Measurements from ENCODE around the gene JAZF1. TPM values are rescaled to one million over a fixed set of nuclear protein-coding genes. Genes with fewer than 3 reads are reported as not detected.
A peak's percentile ranks its signal among the peaks of the same experiment; 100 is the strongest.

The JAZF1 gene
- total RNA-seq, 4 donors from 2014 or later: 27.8 to 36.5 (median 30.5) TPM

DNA sequence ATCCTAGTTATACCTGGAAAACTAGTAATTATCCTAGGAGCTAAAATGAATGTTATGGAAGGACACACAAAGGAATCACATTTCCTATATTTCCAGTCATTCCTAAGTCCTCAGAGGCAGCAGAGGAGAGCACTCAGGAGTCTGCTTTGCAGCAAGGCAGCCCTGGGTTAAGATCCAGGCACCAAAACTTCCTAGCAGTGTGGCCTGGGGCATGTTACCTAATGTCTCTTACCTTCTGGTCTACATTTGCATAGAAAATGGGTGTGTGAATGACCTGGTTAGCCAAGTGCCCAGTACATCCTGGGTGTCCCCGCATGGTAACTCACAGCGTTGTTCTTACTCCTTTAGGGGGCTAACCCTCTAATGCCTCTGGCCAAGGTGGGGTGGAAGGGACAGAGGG is 304.8 kb downstream of the JAZF1 start:
- ATAC-seq: no peak
- 85 to 100% methylated on average over 2 of the region's 2 CpGs for WGBS, 2 donors (ENCODE audit: low coverage in 1 of 2)

DNA sequence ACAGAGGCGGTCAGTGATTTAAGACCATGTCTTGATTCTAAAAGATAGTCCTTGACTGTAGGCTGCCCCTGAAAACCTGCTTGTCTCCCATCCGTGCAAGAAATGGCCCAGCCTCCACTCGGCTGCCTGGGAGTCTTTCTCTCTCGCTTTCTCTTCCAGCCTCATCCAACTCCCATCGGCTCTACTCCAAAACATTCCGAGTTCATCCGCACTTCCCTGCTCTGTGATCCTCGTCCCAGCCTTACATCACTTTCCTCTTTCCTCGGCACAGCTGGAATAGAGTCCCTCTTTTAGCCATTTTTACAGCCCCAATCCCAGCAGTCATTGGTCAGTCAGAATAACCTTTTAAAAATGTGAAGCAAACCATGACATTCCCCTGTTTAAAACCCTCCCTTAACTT is 305.5 kb downstream of the JAZF1 start:
- Histone ChIP-seq H3K27me3 (no peaks in the 10 kb centered on the region), H3K27ac (no peak overlapping the region), H3K4me3 (no peak overlapping the region), H3K9me3 (no peaks in the 10 kb centered on the region), H3K4me1 (peaks cover 0 to 29% (median 14%) of the 10 kb centered on the region in 3 donors), H3K36me3 (no peaks in the 10 kb centered on the region)
- ATAC-seq: no peak
- WGBS, 2 donors (ENCODE audit: low coverage in 1 of 2): 88 to 91% methylated on average over 9 of the region's 9 CpGs
- TF ChIP-seq, protein P1, sequence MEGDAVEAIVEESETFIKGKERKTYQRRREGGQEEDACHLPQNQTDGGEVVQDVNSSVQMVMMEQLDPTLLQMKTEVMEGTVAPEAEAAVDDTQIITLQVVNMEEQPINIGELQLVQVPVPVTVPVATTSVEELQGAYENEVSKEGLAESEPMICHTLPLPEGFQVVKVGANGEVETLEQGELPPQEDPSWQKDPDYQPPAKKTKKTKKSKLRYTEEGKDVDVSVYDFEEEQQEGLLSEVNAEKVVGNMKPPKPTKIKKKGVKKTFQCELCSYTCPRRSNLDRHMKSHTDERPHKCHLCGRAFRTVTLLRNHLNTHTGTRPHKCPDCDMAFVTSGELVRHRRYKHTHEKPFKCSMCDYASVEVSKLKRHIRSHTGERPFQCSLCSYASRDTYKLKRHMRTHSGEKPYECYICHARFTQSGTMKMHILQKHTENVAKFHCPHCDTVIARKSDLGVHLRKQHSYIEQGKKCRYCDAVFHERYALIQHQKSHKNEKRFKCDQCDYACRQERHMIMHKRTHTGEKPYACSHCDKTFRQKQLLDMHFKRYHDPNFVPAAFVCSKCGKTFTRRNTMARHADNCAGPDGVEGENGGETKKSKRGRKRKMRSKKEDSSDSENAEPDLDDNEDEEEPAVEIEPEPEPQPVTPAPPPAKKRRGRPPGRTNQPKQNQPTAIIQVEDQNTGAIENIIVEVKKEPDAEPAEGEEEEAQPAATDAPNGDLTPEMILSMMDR (IDR thresholded peaks at IDR 0.05): no peak
- no peak for TF ChIP-seq EP300 (IDR thresholded peaks at IDR 0.05)
- no peak for TF ChIP-seq POLR2A (IDR thresholded peaks at IDR 0.05)
- TF ChIP-seq POLR2AphosphoS5 (IDR thresholded peaks at IDR 0.05): no peak

More for the DNA sequence above, 304.8 kb downstream of the JAZF1 start:
- TF ChIP-seq, protein P1 (IDR thresholded peaks at IDR 0.05): no peak
- TF ChIP-seq POLR2A (IDR thresholded peaks at IDR 0.05): no peak
- TF ChIP-seq POLR2AphosphoS5 (IDR thresholded peaks at IDR 0.05): no peak
- TF ChIP-seq EP300 (IDR thresholded peaks at IDR 0.05): no peak
- H3K4me1 ChIP-seq: peaks cover 0 to 29% (median 14%) of the 10 kb centered on the region in 3 donors
- H3K27me3 ChIP-seq: no peaks in the 10 kb centered on the region
- no peak overlapping the region for H3K27ac ChIP-seq
- H3K36me3 ChIP-seq: no peaks in the 10 kb centered on the region
- H3K9me3 ChIP-seq: no peaks in the 10 kb centered on the region
- H3K4me3 ChIP-seq: no peak overlapping the region

DNA sequence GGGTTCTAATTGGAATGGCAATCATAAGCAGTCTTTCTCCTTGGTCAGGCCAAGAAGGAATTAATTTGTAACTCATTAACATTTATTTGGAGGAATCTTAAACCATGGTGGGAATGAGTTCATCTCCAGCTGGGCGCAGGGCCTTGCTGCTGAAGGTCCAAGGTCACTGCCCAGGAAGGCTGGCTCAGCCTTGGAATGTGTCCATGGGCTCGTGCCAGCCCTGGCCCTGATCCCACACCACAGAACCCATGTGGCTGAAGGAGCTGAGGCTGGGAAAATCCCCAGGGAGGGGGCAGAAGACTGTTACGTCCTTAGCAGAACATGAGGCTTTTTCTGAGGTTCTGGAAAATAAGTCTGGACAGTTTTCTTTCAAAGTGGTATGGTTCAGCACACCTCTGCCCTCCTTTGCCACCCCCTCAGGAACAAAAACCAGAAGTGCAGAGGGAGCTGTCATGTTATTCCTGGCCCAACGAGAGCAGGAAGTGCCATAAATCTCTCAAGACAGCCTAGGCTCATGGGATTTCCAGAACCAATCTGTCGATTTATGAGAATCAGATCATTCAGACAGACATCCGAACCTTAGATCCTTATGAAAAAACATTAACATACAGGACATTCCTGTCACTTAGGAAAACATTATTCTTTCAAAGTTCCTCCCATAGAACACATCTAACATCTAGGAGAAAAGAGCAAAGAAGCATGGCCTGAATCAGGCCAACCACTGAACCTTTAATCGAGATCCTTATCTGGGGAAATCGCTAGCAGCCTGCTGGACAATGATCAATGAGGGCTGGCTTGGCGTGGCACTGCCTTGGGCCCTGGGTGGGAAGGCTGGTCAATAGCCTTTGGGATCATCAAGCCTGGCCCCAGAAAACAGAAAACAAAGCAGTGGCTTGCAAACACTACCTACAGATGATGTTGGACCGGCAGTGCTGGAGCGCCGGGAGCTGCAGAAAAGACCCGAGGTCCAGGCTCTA is 306.3 kb downstream of the JAZF1 start:
- no peaks in the 10 kb centered on the region for H3K36me3 ChIP-seq
- TF ChIP-seq EP300 (IDR thresholded peaks at IDR 0.05): no peak
- TF ChIP-seq POLR2AphosphoS5 (IDR thresholded peaks at IDR 0.05): peak; percentile 66
- WGBS, 2 donors (ENCODE audit: low coverage in 1 of 2): 59 to 82% methylated on average over 6 of the region's 13 CpGs
- no peaks in the 10 kb centered on the region for H3K27me3 ChIP-seq
- H3K27ac ChIP-seq: no peak overlapping the region
- H3K4me3 ChIP-seq: no peak overlapping the region
- H3K9me3 ChIP-seq: no peaks in the 10 kb centered on the region
- ATAC-seq: peak; percentile 58
- peaks cover 0 to 29% (median 14%) of the 10 kb centered on the region in 3 donors for H3K4me1 ChIP-seq

DNA sequence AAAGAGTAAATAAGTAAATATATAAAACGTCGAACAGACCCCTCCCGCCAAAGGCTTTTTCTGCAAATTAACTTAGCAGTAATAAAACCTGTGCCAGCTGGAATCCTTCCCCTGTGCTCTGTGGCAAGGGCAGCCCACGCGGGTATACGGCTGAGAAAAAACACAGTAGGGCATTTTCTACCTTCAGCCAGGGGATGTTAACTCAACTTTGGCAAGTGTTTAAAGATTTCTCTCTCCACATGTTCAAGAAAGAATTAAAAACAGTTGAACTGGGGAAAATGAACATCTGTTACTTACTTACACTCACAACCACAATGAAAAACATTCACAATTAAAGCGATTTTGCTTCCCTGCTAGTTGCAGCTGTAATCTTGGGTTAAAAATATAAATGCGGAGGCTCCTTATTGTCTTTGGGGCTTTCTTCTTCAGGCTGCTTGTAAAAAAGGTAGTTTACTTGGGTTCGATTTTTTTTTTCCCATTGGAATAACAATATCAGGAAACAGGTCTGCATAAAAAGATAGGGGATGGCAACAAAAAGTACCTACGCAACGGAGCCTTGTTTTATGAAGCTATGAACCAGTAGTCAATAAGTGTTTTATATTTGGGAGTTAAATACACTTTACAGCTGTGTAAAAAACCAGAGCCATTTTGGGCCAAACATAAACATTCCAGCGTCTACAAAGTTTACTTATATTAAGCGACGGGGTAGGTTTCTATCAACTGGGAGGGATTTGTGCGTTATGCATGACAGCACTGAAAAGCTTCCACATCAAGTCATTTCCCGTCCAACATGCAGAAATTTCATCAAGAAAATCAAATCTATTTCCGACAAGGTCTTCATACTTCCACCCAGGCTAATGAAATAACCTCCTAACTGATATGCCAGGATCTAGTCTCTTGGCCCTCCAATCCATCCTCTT is 308.0 kb downstream of the JAZF1 start:
- no peaks in the 10 kb centered on the region for H3K27me3 ChIP-seq
- ATAC-seq: no peak
- H3K9me3 ChIP-seq: no peaks in the 10 kb centered on the region
- TF ChIP-seq, protein P1 (IDR thresholded peaks at IDR 0.05): no peak
- TF ChIP-seq POLR2AphosphoS5 (IDR thresholded peaks at IDR 0.05) (no peak), POLR2A (IDR thresholded peaks at IDR 0.05) (no peak), EP300 (IDR thresholded peaks at IDR 0.05) (no peak)
- no peak overlapping the region for H3K27ac ChIP-seq
- no peaks in the 10 kb centered on the region for H3K36me3 ChIP-seq
- no peak overlapping the region for H3K4me3 ChIP-seq
- H3K4me1 ChIP-seq: peaks cover 0 to 29% (median 14%) of the 10 kb centered on the region in 3 donors
- 59 to 69% methylated on average over 15 to 17 of the region's 17 CpGs for WGBS, 2 donors (ENCODE audit: low coverage in 1 of 2)

DNA sequence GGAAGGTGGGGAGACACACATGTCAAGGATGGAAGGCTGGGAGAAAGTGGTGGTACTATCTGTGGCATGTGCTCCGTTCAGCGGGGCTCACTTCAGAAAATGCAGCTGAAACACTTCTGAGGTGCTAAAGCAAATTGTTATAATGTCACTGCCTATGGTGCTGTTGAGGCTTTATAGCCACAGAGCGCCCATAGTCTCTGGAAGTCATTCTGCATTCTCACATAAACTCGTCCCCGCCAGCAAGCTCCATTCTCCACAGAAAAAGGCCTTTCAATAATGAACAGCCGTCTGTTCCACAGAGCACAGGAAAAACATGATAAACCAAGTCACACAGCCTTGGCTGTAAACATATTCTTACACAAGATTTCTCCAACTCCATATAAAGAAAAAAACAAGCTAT is 308.7 kb downstream of the JAZF1 start:
- Histone ChIP-seq H3K27ac (no peak overlapping the region), H3K9me3 (no peaks in the 10 kb centered on the region), H3K36me3 (no peaks in the 10 kb centered on the region), H3K4me3 (no peak overlapping the region), H3K27me3 (no peaks in the 10 kb centered on the region), H3K4me1 (peaks cover 0 to 29% (median 14%) of the 10 kb centered on the region in 3 donors)
- ATAC-seq: no peak
- TF ChIP-seq, protein P1 (IDR thresholded peaks at IDR 0.05): no peak
- TF ChIP-seq POLR2A (IDR thresholded peaks at IDR 0.05) (no peak), POLR2AphosphoS5 (IDR thresholded peaks at IDR 0.05) (no peak)
- 71 to 73% methylated on average over 4 to 6 of the region's 6 CpGs for WGBS, 2 donors (ENCODE audit: low coverage in 1 of 2)

All from gastroesophageal sphincter (tissue), 4 donors.